ENCODE measurements around the gene LRRC4.

The LRRC4 gene

DNA sequence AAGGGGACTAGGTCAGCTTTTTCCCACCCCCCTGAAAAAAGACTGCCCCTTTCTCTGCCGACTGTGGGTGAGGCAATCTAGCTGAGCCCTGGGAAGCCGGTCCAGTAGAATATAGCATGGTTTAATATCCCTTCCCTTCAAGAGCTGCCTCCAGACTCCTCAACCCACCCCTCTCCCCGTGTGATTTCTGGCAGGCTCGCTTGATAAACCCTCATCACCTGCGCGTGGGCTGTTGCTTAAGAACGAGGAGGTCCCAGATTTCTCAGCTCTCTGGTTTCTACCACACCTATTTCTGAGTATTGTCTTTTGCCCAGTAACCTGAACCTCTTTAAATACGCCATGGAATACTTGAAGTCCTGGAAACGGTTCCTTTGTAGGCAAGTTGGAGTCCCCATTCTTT lies 2.0 kb upstream of the LRRC4 start:
- Histone ChIP-seq H3K27me3 (ENCODE audit: insufficient read depth, poor library complexity, severe bottlenecking) (no peaks in the 10 kb centered on the region), H3K4me3 (replicated peaks; ENCODE audit: insufficient read depth, low read length) (no peak overlapping the region), H3K27ac (replicated peaks) (no peak overlapping the region)
- TF ChIP-seq, protein P1, sequence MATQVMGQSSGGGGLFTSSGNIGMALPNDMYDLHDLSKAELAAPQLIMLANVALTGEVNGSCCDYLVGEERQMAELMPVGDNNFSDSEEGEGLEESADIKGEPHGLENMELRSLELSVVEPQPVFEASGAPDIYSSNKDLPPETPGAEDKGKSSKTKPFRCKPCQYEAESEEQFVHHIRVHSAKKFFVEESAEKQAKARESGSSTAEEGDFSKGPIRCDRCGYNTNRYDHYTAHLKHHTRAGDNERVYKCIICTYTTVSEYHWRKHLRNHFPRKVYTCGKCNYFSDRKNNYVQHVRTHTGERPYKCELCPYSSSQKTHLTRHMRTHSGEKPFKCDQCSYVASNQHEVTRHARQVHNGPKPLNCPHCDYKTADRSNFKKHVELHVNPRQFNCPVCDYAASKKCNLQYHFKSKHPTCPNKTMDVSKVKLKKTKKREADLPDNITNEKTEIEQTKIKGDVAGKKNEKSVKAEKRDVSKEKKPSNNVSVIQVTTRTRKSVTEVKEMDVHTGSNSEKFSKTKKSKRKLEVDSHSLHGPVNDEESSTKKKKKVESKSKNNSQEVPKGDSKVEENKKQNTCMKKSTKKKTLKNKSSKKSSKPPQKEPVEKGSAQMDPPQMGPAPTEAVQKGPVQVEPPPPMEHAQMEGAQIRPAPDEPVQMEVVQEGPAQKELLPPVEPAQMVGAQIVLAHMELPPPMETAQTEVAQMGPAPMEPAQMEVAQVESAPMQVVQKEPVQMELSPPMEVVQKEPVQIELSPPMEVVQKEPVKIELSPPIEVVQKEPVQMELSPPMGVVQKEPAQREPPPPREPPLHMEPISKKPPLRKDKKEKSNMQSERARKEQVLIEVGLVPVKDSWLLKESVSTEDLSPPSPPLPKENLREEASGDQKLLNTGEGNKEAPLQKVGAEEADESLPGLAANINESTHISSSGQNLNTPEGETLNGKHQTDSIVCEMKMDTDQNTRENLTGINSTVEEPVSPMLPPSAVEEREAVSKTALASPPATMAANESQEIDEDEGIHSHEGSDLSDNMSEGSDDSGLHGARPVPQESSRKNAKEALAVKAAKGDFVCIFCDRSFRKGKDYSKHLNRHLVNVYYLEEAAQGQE (IDR thresholded peaks at IDR 0.05; ENCODE audit: insufficient replicate concordance, low read depth): no peak
- TF ChIP-seq POLR2AphosphoS5 (IDR thresholded peaks at IDR 0.05; ENCODE audit: low read depth): no peak
- no peak for TF ChIP-seq SPI1 (IDR thresholded peaks at IDR 0.05; ENCODE audit: borderline replicate concordance, low read depth)
- TF ChIP-seq, protein P2, sequence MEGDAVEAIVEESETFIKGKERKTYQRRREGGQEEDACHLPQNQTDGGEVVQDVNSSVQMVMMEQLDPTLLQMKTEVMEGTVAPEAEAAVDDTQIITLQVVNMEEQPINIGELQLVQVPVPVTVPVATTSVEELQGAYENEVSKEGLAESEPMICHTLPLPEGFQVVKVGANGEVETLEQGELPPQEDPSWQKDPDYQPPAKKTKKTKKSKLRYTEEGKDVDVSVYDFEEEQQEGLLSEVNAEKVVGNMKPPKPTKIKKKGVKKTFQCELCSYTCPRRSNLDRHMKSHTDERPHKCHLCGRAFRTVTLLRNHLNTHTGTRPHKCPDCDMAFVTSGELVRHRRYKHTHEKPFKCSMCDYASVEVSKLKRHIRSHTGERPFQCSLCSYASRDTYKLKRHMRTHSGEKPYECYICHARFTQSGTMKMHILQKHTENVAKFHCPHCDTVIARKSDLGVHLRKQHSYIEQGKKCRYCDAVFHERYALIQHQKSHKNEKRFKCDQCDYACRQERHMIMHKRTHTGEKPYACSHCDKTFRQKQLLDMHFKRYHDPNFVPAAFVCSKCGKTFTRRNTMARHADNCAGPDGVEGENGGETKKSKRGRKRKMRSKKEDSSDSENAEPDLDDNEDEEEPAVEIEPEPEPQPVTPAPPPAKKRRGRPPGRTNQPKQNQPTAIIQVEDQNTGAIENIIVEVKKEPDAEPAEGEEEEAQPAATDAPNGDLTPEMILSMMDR (IDR thresholded peaks at IDR 0.05; ENCODE audit: insufficient read depth, low read length): no peak
- no peak for TF ChIP-seq GABPA (IDR thresholded peaks at IDR 0.05; ENCODE audit: low read depth)
- DNase-seq (ENCODE audit: low read depth in 1 of 2, low spot score in 1 of 2): no peak

DNA sequence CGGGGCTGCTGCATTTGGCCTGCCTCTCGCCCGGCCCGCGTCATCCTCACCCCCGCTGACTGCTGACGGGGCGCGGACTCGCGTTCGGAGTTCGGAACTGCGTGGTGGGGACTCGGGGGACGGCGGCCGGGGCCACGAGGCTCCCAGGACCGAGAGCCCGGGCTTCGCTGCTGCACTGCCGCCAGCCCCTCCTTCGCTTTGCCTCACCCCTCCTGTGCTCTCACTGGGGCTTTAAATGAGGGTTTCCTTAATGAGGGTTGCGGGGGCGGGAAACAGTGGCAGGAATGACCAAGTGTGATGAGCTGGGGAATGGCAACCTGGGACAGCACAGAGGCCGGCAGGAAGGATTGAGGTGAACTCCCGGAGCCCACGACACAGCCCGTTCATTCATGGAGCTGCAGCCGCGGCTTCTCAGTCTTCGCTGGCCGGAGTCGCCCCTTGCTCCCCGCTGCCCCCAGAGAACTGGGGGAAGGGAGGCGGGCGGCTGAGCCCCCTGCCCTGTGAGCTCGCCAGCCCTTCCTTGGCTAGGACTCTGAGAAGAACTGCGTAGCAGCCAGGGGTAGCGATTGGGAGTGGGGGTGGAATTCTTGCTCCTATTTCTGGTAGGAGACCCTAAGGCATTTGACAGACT lies 1.5 kb upstream of the LRRC4 start:
- Histone ChIP-seq H3K27ac (replicated peaks) (no peak overlapping the region), H3K4me3 (replicated peaks; ENCODE audit: insufficient read depth, low read length) (no peak overlapping the region), H3K27me3 (ENCODE audit: insufficient read depth, poor library complexity, severe bottlenecking) (no peaks in the 10 kb centered on the region)
- DNase-seq (ENCODE audit: low read depth in 1 of 2, low spot score in 1 of 2): no peak
- TF ChIP-seq POLR2AphosphoS5 (IDR thresholded peaks at IDR 0.05; ENCODE audit: low read depth) (no peak), SPI1 (IDR thresholded peaks at IDR 0.05; ENCODE audit: borderline replicate concordance, low read depth) (no peak), GABPA (IDR thresholded peaks at IDR 0.05; ENCODE audit: low read depth) (no peak)
- TF ChIP-seq, protein P2 (IDR thresholded peaks at IDR 0.05; ENCODE audit: insufficient read depth, low read length): no peak
- TF ChIP-seq, protein P1 (IDR thresholded peaks at IDR 0.05; ENCODE audit: insufficient replicate concordance, low read depth): no peak

DNA sequence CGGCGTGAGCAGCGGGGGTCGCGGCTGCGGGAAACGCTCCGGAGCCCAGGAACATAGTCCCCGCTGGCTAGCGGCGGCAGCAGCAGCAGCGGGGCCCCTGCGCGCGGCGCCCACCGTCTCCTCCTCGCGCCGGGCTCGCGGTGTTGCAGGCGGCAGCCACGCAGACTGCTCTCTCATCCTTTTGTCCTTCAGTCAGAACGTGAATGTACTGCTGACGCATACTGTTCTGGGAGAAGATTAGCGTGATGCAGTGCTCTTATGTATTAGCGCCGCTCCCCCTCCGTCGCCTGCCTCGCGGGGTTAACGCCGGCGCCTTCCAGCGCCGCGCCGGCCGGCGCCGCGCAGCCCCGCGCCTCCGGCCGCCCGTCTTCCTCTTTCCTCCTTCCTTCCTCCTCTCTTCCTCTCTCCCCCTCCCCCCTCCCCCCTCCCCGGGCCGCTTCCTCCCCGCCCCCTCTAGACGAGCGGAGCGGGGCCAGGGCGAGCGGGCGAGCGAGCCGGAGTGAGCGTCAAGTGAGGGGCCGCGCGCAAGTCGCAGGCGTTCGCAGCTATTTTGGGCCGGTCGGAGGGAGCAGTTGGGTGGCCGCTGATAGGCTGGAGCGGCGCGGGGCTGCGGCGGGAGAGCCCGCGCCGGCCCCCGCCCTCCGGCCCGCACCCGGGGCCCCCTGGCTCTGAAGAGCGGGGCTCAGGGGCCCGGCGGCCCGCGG lies 816 bp upstream of the LRRC4 start:
- TF ChIP-seq, protein P1 (IDR thresholded peaks at IDR 0.05; ENCODE audit: insufficient replicate concordance, low read depth): no peak
- TF ChIP-seq GABPA (IDR thresholded peaks at IDR 0.05; ENCODE audit: low read depth): no peak
- no peak for TF ChIP-seq POLR2AphosphoS5 (IDR thresholded peaks at IDR 0.05; ENCODE audit: low read depth)
- TF ChIP-seq SPI1 (IDR thresholded peaks at IDR 0.05; ENCODE audit: borderline replicate concordance, low read depth): no peak
- TF ChIP-seq, protein P2 (IDR thresholded peaks at IDR 0.05; ENCODE audit: insufficient read depth, low read length): no peak
- peak in 1 of 2 experiments; percentile 23 for DNase-seq (ENCODE audit: low read depth in 1 of 2, low spot score in 1 of 2)
- Histone ChIP-seq H3K27me3 (ENCODE audit: insufficient read depth, poor library complexity, severe bottlenecking) (no peaks in the 10 kb centered on the region), H3K27ac (replicated peaks) (no peak overlapping the region), H3K4me3 (replicated peaks; ENCODE audit: insufficient read depth, low read length) (peak overlapping the region; percentile 13; the same call in 1 of the 2 replicates)
